ENCODE results near the gene CRMP1. TPM values are rescaled to one million over a fixed set of nuclear protein-coding genes. Genes with fewer than 3 reads are reported as not detected.

The CRMP1 gene
- total RNA-seq, 3 donors from 2014 or later: 0.44 to 1.6 (median 1.3) TPM

DNA sequence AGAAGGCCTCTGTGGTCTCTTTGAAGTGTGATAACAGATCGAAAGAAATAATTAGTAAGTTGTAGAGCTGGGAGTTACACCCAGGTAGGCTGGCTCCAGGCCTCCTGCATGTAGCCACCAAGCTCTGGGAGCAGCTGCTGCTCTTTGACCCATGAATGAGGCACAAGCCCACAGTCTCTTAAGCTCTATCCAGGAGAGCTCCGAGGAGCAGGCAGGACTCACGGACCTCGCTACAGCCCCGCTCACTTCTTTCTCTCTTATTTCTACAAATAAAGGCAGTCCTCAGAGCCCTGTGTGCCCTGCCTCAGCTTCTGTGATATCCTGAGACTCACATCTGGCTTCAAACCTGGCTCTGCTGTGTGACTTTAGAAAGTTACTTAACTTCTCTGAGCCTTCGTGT lies 95.0 kb downstream of the CRMP1 start:
- intact Hi-C loops (cut with DNase I; ENCODE audit: low total_unique reads): no loop called here
- Histone ChIP-seq H3K36me3 (no peaks in the 10 kb centered on the region), H3K4me1 (no peaks in the 10 kb centered on the region), H3K27me3 (no peaks in the 10 kb centered on the region), H3K4me3 (no peak overlapping the region), H3K27ac (no peak overlapping the region), H3K9me3 (no peaks in the 10 kb centered on the region)
- TF ChIP-seq, protein P1, sequence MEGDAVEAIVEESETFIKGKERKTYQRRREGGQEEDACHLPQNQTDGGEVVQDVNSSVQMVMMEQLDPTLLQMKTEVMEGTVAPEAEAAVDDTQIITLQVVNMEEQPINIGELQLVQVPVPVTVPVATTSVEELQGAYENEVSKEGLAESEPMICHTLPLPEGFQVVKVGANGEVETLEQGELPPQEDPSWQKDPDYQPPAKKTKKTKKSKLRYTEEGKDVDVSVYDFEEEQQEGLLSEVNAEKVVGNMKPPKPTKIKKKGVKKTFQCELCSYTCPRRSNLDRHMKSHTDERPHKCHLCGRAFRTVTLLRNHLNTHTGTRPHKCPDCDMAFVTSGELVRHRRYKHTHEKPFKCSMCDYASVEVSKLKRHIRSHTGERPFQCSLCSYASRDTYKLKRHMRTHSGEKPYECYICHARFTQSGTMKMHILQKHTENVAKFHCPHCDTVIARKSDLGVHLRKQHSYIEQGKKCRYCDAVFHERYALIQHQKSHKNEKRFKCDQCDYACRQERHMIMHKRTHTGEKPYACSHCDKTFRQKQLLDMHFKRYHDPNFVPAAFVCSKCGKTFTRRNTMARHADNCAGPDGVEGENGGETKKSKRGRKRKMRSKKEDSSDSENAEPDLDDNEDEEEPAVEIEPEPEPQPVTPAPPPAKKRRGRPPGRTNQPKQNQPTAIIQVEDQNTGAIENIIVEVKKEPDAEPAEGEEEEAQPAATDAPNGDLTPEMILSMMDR (IDR thresholded peaks at IDR 0.05): no peak
- TF ChIP-seq POLR2AphosphoS5 (IDR thresholded peaks at IDR 0.05) (no peak), POLR2A (IDR thresholded peaks at IDR 0.05) (no peak)
- DNase-seq (ENCODE audit: low spot score in 2 of 2): no peak

DNA sequence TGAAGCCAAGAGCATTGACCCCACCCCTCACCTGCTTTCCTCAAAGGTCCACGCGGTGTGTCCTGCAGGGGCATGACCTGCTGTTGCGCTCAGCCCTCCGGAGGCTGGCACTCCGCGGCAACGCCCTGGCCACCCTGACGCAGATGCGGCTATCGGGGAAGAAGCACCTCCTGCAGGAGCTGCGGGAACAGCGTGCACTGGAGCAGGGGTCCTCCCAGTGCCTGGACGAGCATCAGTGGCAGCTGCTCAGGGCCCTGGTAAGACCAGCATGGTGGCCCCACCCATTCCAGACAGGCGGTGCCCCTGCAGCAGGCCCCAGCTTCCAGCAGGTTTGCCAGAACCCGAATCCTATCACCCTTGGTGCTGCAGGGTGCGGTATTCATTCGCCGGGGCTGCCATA lies 95.9 kb downstream of the CRMP1 start:
- DNase-seq (ENCODE audit: low spot score in 2 of 2): no peak
- Histone ChIP-seq H3K4me3 (no peak overlapping the region), H3K36me3 (no peaks in the 10 kb centered on the region)

DNA sequence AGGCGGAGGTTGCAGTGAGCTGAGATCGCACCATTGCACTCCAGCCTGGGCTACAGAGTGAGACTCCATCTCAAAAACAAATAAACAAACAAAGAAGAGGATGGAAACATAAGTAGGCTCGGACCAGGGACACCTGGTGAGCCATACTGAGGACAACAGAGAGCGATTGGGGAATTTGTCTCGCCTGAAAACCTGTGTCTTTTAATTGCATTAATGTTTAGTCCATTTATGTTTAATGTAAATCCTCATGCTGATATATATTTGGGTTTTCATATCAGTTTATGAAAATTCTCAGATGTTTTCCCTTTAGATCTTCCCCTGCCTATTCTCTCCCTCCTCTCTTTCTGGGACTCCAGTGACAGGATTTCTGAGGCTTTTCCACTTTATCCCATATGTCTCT lies 97.3 kb downstream of the CRMP1 start:
- TF ChIP-seq POLR2A (IDR thresholded peaks at IDR 0.05): no peak
- TF ChIP-seq, protein P1 (IDR thresholded peaks at IDR 0.05): no peak
- no peak for TF ChIP-seq POLR2AphosphoS5 (IDR thresholded peaks at IDR 0.05)
- no peak overlapping the region for H3K27ac ChIP-seq
- H3K27me3 ChIP-seq: no peaks in the 10 kb centered on the region
- no peaks in the 10 kb centered on the region for H3K4me1 ChIP-seq
- intact Hi-C loops (cut with DNase I; ENCODE audit: low total_unique reads): no loop called here
- DNase-seq (ENCODE audit: low spot score in 2 of 2): no peak
- no peaks in the 10 kb centered on the region for H3K36me3 ChIP-seq
- H3K9me3 ChIP-seq: no peaks in the 10 kb centered on the region
- no peak overlapping the region for H3K4me3 ChIP-seq

More for the DNA sequence above, 95.9 kb downstream of the CRMP1 start:
- Histone ChIP-seq H3K9me3 (no peaks in the 10 kb centered on the region), H3K27ac (no peak overlapping the region), H3K4me1 (no peaks in the 10 kb centered on the region), H3K27me3 (no peaks in the 10 kb centered on the region)
- TF ChIP-seq POLR2A (IDR thresholded peaks at IDR 0.05) (no peak), POLR2AphosphoS5 (IDR thresholded peaks at IDR 0.05) (no peak)
- TF ChIP-seq, protein P1 (IDR thresholded peaks at IDR 0.05): no peak
- intact Hi-C loops (cut with DNase I; ENCODE audit: low total_unique reads): no loop called here

DNA sequence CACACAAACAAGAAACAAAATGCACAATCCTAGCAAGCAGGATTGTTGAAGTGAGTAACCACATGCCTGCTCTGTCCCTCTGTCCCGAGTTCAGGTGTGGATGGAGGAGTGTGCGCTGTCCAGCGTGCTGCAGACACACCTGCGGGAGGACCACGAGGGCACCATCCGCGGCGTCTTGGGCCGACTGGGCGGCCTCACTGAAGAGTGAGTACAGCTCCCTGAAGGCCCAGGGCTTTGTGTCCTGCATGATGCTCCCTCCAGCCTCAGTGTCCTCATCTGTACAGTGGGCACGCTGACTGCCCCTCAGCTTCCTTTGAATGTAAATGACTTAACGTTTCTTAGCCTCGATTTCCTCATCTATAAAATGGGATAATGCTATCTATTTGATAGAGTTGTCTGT lies 99.4 kb downstream of the CRMP1 start:
- Histone ChIP-seq H3K4me1 (no peaks in the 10 kb centered on the region), H3K27ac (no peak overlapping the region), H3K27me3 (no peaks in the 10 kb centered on the region), H3K36me3 (no peaks in the 10 kb centered on the region), H3K4me3 (no peak overlapping the region), H3K9me3 (no peaks in the 10 kb centered on the region)
- intact Hi-C loops (cut with DNase I; ENCODE audit: low total_unique reads): no loop called here
- no peak for DNase-seq (ENCODE audit: low spot score in 2 of 2)
- no peak for TF ChIP-seq POLR2AphosphoS5 (IDR thresholded peaks at IDR 0.05)
- no peak for TF ChIP-seq POLR2A (IDR thresholded peaks at IDR 0.05)
- TF ChIP-seq, protein P1 (IDR thresholded peaks at IDR 0.05): no peak

DNA sequence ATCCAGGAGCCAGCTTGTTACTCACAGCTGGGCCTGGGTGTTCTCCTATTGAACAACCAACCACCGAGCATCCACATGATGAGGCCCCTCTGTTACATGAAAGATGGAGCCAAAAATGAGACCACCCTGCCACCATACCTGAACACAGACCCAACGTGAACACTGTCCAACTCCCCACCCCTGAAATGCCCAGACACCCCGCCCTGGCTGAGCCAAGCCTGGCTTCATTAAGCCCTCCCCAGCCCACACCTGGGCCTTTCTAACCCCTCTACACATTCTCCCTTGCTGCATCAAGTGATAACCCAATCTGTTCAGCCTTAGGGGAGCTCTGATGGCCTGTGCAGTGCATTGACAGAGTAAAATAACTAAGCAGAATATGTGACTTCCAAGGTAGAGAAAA lies 101.2 kb downstream of the CRMP1 start:
- TF ChIP-seq POLR2AphosphoS5 (IDR thresholded peaks at IDR 0.05): no peak
- TF ChIP-seq, protein P1 (IDR thresholded peaks at IDR 0.05): no peak
- TF ChIP-seq POLR2A (IDR thresholded peaks at IDR 0.05): no peak
- no peak for DNase-seq (ENCODE audit: low spot score in 2 of 2)
- no peaks in the 10 kb centered on the region for H3K9me3 ChIP-seq
- no peaks in the 10 kb centered on the region for H3K4me1 ChIP-seq
- intact Hi-C loops (cut with DNase I; ENCODE audit: low total_unique reads): no loop called here
- H3K4me3 ChIP-seq: no peak overlapping the region
- H3K27ac ChIP-seq: no peak overlapping the region
- no peaks in the 10 kb centered on the region for H3K36me3 ChIP-seq
- no peaks in the 10 kb centered on the region for H3K27me3 ChIP-seq

All from breast epithelium (tissue), 4 donors.